Measurements from ENCODE around the gene GDI2. TPM values are rescaled to one million over a fixed set of nuclear protein-coding genes. Genes with fewer than 3 reads are reported as not detected.
"Not testable (repeated sequence)": the region's sequence is repeated elsewhere in the genome, so short reads cannot be mapped to it uniquely, and the experiment has no call there.

The GDI2 gene
- total RNA-seq, 1 experiment from 2014 or later: 250 TPM

GRCh38 chr10:5789626-5790025 is 23.6 kb downstream of the GDI2 start:
- no peak for DNase-seq (ENCODE audit: extremely low read depth, low read depth)

GRCh38 chr10:5788969-5789368 is 24.3 kb downstream of the GDI2 start:
- DNase-seq (ENCODE audit: extremely low read depth, low read depth): no peak

- no peak for DNase-seq (ENCODE audit: extremely low read depth, low read depth)
Measured at GRCh38 chr10:5783300-5783699, 29.9 kb downstream of the GDI2 start.

GRCh38 chr10:5782174-5782573 is 31.1 kb downstream of the GDI2 start:
- no peak for DNase-seq (ENCODE audit: extremely low read depth, low read depth)

- DNase-seq (ENCODE audit: extremely low read depth, low read depth): no peak
Measured at GRCh38 chr10:5779730-5780129, 33.5 kb downstream of the GDI2 start.

GRCh38 chr10:5777758-5778157 is 35.5 kb downstream of the GDI2 start:
- not testable (repeated sequence) for DNase-seq (ENCODE audit: extremely low read depth, low read depth)

- no peak for DNase-seq (ENCODE audit: extremely low read depth, low read depth)
Measured at GRCh38 chr10:5776881-5777197, 36.4 kb downstream of the GDI2 start.

- no peak for DNase-seq (ENCODE audit: extremely low read depth, low read depth)
Measured at GRCh38 chr10:5776136-5776880, 36.9 kb downstream of the GDI2 start.

- no peak for DNase-seq (ENCODE audit: extremely low read depth, low read depth)
Measured at GRCh38 chr10:5775685-5776084, 37.5 kb downstream of the GDI2 start.

GRCh38 chr10:5774987-5775620 is 38.1 kb downstream of the GDI2 start:
- no peak for DNase-seq (ENCODE audit: extremely low read depth, low read depth)

- DNase-seq (ENCODE audit: extremely low read depth, low read depth): no peak
Measured at GRCh38 chr10:5766189-5766588, 47.0 kb downstream of the GDI2 start.

GRCh38 chr10:5765617-5766016 is 47.6 kb downstream of the GDI2 start:
- no peak for DNase-seq (ENCODE audit: extremely low read depth, low read depth)

- no peak for DNase-seq (ENCODE audit: extremely low read depth, low read depth)
Measured at GRCh38 chr10:5764422-5765297, 48.6 kb downstream of the GDI2 start.

- DNase-seq (ENCODE audit: extremely low read depth, low read depth): no peak
Measured at GRCh38 chr10:5762531-5762930, 50.7 kb downstream of the GDI2 start.

GRCh38 chr10:5761220-5761619 is 52.0 kb downstream of the GDI2 start:
- no peak for DNase-seq (ENCODE audit: extremely low read depth, low read depth)

- DNase-seq (ENCODE audit: extremely low read depth, low read depth): no peak
Measured at GRCh38 chr10:5760515-5760914, 52.7 kb downstream of the GDI2 start.

GRCh38 chr10:5758927-5759326 is 54.3 kb downstream of the GDI2 start:
- no peak for DNase-seq (ENCODE audit: extremely low read depth, low read depth)

- no peak for DNase-seq (ENCODE audit: extremely low read depth, low read depth)
Measured at GRCh38 chr10:5757766-5758517, 55.3 kb downstream of the GDI2 start.

GRCh38 chr10:5752301-5752871 is 60.8 kb downstream of the GDI2 start:
- no peak for DNase-seq (ENCODE audit: extremely low read depth, low read depth)

- no peak for DNase-seq (ENCODE audit: extremely low read depth, low read depth)
Measured at GRCh38 chr10:5751601-5752253, 61.5 kb downstream of the GDI2 start.

All from NCI-H460 (cell line).